ENCODE results near the gene BCAR3.

The BCAR3 gene

GRCh38 chr1:93635614-93636543 is 45.8 kb downstream of the BCAR3 start:
- no peak for DNase-seq

GRCh38 chr1:93633313-93633712 is 48.3 kb downstream of the BCAR3 start:
- DNase-seq = no peak

- no peak for DNase-seq
Measured at GRCh38 chr1:93631626-93632365, 49.8 kb downstream of the BCAR3 start.

GRCh38 chr1:93630168-93630567 is 51.5 kb downstream of the BCAR3 start:
- no peak for DNase-seq

- DNase-seq = peak; percentile 56 to 76
Measured at GRCh38 chr1:93629101-93630059, 52.3 kb downstream of the BCAR3 start.

GRCh38 chr1:93628681-93629080 is 53.0 kb downstream of the BCAR3 start:
- DNase-seq = no peak

GRCh38 chr1:93625582-93626327 is 55.9 kb downstream of the BCAR3 start:
- DNase-seq = no peak

- no peak for DNase-seq
Measured at GRCh38 chr1:93623875-93624274, 57.8 kb downstream of the BCAR3 start.

GRCh38 chr1:93623436-93623835 is 58.2 kb downstream of the BCAR3 start:
- no peak for DNase-seq

GRCh38 chr1:93621246-93621645 is 60.4 kb downstream of the BCAR3 start:
- DNase-seq = no peak

- DNase-seq = no peak
Measured at GRCh38 chr1:93620841-93621210, 60.8 kb downstream of the BCAR3 start.

- DNase-seq = no peak
Measured at GRCh38 chr1:93620172-93620840, 61.3 kb downstream of the BCAR3 start.

- no peak for DNase-seq
Measured at GRCh38 chr1:93619507-93620171, 62.0 kb downstream of the BCAR3 start.

- DNase-seq = no peak
Measured at GRCh38 chr1:93617670-93618499, 63.8 kb downstream of the BCAR3 start.

- no peak for DNase-seq
Measured at GRCh38 chr1:93616996-93617669, 64.5 kb downstream of the BCAR3 start.

- no peak for DNase-seq
Measured at GRCh38 chr1:93616221-93616995, 65.2 kb downstream of the BCAR3 start.

GRCh38 chr1:93615582-93616150 is 66.0 kb downstream of the BCAR3 start:
- no peak for DNase-seq

- DNase-seq = no peak
Measured at GRCh38 chr1:93614986-93615581, 66.6 kb downstream of the BCAR3 start.
